UCSD-AML1 (cell line): ENCODE measurements around the gene HOXC10.

Experiments
- DNase-seq: peaks from one replicate; lab custom pipeline; 2025; ENCODE audit not compliant: unreplicated experiment; lab: John Stamatoyannopoulos, UW

The HOXC10 gene

DNA sequence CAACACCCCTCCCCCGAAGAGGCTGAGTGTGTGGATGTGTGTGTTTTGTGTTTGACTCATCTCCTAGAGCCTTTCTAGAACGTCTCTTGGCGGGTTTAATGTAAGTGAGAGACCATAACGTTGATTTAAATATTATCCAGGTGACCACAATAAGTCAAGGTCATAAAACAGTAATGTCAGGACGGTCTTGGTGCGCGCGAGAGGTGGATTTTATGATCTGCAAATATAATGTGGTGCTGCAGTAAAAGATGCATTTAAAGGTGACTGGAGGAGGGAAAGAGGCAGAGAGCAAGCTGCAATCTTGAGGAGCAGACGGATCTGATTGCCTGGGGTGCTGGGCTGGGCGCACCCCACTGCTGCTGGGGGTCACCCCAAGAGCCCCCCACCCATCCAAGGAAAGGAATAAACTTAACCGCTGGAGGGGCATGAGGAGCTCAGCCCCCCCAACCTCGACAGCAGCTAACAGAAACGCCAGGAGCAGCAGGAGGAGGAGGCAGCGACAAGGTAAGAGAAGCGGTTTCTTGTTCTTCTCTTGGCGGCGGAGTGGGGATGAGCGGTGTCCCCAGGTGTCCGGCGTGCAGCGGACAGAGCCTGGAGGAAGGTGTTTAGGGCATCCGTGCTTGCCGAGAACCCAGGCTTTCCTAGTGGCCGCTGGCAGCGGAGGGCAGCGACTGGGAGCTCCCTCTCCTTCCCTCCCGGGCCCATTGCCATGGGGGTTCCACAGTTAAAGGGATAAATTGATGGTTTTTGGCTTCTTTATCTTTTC lies 5.5 kb downstream of the HOXC10 start:
- DNase-seq, result no peak

DNA sequence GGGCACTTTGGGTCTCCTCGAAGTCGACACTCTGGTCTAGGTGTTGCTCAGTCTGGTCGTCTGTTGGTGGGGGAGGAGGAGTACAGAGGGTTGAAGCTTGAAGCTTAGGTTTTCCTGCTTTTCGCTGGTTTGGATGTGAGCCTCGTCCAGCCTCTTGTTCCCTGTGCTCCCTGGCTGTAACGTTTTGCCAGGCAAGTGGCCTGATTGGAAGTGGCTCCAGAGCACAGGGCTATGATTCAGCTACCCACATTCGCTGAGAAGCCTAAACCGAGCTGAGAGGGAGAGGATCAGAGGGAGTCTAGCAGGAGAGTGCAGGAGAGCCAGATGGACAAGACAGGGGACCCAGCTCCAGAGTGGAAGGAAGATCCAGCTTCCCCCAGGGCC lies 6.1 kb downstream of the HOXC10 start:
- DNase-seq, result no peak

- no peak for DNase-seq
These were observed 7.5 kb downstream of the HOXC10 start for GRCh38 chr12:53992377-53992889.

GRCh38 chr12:53993162-53994008 lies 8.4 kb downstream of the HOXC10 start:
- no peak for DNase-seq

DNA sequence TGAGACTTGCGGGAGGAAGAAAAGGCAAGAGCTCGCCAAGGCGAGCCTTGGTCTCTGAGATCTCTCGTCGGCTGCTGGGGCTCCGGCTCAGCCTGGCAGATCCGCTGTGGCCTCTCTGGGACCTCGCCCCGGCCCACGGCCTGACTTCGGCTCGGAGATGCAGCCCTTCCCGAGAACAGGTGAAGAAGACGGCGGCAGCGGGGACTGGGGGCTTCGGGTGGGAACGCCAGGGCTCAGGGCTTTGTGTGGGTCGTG lies 9.0 kb downstream of the HOXC10 start:
- no peak for DNase-seq

- DNase-seq, result no peak
These were observed 9.5 kb downstream of the HOXC10 start for GRCh38 chr12:53994264-53995001.

DNA sequence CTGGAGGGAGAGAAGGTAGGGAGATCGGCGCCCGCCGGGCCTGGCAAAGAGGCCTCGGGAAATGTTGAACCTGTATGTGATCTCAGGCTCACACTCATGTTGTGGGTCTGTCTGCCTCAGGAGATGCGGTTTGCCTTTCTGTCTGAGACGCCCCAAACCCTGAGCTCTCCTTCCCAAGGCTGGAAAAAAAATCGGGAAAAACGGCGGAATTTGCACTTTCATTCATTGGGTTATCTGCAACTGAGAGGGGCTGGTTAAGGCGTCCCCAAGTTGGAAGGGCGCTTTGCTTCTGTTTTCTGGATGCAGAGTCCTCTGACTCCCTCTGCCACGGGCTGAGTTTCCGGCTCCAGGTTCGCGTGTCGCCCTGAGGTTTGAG lies 10.0 kb downstream of the HOXC10 start:
- DNase-seq, result no peak

DNA sequence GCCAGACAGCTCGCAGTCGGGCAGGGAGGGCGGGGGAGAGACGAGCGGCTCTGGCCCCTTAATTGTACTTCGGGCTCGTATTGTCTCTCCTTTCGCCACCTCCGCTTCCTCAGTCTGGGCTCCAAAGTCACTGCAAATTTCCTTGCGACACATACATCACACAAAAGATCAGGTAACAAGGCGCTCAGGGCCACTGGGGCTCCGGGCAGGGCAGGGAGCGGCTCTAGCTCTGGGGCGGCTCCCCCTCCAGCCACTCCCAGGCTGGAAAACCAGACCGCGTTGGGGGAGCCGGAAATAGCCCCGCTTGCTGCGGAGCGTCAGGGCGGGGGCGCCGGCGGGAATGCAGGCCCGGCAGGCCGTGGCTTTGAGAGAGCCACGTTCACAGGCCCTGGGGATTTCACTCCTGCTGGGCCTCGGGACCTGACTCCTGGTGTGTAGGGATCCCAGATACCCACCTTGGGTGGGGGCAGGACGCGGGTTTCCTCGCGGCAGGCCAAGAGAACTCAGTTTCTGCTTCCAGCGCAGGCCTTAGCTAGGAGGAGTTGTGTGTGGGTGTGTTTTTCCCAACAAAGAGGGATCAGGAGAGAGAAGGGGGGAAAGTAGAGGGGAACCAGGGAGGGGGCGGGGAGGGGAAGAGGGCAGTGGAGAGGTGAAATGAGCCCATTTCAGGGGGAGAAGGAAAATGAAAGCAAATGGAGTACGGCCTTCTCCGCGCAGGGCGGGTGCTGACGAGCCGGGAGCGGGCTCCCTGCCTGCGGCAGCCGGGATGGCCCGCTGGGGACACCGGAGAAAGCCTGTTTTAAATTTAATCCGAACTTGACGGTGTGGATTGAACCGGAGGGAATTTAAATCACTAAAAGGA lies 10.7 kb downstream of the HOXC10 start:
- no peak for DNase-seq

DNA sequence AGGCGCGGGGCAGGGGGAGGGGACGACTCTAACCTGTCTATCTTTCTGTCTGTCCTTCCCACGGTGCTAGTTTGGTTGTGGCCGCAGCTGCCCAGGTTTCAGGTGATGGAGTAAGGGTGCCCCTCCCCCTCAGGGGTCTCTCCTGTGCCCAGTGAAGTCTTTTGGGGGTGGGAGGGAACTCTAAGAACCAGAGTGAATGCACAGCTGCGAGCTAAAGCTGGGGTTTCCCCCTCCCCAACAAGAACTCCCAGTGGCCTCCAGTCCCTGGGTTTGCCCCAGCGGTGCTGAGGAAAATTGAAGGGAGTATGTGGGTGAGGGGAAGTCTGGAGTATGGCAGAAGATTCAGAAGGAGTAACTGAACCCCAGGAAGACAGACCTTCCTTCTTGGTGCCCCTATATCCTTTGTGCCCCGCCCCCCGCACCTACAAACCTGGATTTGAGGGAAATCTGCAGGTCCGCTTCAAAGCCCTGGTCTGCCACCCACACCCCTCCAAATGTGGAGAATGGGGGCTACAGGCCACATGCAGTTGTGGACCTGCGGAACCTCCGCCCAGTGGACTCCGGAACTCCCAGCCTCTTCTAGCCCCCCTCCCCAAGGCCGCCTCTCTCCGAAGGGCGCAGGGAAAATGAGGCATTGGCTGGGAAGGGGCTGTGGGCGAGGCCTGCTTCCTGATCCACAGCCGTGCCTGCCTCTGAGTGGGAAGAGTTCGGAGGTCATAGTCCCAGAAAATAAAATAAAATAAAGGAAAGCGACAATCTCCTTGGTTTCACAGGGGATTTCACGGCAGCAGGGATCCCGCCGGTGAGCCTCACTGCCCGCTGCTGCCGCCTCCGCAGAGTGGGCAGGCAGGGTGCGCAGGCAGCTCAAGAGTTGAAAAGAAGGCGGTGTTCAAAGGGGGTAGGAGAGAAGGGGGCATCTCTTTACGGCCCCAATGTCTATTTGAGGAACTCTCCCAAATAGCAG lies 11.6 kb downstream of the HOXC10 start:
- DNase-seq, result no peak

- DNase-seq, result no peak
These were observed 12.5 kb downstream of the HOXC10 start for GRCh38 chr12:53997204-53998109.

- no peak for DNase-seq
These were observed 13.4 kb downstream of the HOXC10 start for GRCh38 chr12:53998110-53998899.

DNA sequence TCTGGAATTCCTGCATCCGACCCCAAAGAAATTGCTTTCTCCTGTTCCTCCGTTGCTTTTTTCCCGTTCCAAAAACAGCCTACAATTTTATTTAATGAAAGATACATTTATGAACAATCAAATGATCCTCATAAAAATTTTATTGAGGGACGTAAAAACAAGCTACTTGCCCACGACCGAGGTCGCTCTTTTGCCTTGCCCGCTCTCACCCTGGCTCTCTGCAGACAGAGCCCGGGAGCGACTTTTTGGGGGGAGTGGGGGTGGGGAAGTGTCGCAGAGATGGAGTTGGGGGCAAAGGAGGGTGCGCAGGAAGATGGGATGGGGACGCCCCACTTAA lies 13.9 kb downstream of the HOXC10 start:
- no peak for DNase-seq

DNA sequence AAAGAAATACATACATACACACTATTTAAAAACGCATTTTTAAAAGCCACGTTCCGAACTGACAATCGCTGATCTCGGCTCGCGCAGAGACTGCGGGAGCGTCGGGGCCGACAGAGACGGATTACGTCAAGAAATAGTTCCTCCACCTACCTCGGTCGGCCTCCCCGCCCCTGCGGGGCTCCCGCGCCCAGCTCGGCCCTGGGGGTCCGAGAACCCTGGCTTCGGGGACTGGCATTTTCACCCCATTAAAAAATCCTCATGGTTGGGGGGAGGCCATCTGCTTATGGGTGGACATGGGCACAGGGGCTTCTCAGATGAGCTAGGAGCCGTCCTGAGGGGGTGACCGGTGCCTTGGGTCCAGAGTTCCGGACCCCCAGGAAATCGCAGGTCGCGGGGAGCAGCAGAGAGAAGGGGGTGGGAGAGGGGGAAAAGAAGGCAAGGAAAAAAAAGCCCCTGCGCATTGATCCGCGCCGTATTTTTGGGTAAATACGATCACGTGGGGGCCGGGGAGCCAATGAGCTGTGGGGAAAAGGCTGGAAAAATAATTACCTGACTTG lies 14.7 kb downstream of the HOXC10 start:
- DNase-seq, result no peak

GRCh38 chr12:54000116-54001114 lies 15.5 kb downstream of the HOXC10 start, which contains the start of gene HOXC9:
Gene HOXC9, plus strand, starts transcription at chr12:54000161. Its CDS starts 28 bp downstream, at chr12:54000189.
- DNase-seq, result no peak

- DNase-seq, result no peak
These were observed 16.6 kb downstream of the HOXC10 start for GRCh38 chr12:54001283-54002187.
